ENCODE data around the gene CBLL2. TPM values are rescaled to one million over a fixed set of nuclear protein-coding genes. Genes with fewer than 3 reads are reported as not detected.
"Not testable (repeated sequence)": the region's sequence is repeated elsewhere in the genome, so short reads cannot be mapped to it uniquely, and the experiment has no call there.

Gene CBLL2
- total RNA-seq, 6 experiments from 2014 or later = not detected

DNA sequence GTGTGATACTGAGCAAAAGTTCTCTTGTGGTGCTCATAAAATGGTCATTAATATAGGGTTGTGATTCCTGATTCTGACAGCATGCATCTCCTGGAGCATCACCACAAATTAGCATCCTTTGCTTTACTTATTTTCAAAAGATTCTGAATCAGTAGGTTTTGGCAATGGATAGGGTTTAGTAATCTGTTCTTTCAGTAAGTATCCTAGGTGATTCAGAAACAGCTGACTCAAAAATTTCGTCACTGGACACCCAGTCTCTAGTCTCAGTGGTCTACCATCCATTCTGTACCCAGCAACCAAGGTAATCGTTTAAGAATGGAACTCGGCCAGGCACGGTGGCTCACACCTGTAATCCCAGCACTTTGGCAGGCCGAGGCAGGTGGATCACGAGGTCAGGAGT lies 4.1 kb downstream of the CBLL2 start:
- TF ChIP-seq POLR2A (IDR thresholded peaks at IDR 0.05) = no peak
- TF ChIP-seq, protein P1, sequence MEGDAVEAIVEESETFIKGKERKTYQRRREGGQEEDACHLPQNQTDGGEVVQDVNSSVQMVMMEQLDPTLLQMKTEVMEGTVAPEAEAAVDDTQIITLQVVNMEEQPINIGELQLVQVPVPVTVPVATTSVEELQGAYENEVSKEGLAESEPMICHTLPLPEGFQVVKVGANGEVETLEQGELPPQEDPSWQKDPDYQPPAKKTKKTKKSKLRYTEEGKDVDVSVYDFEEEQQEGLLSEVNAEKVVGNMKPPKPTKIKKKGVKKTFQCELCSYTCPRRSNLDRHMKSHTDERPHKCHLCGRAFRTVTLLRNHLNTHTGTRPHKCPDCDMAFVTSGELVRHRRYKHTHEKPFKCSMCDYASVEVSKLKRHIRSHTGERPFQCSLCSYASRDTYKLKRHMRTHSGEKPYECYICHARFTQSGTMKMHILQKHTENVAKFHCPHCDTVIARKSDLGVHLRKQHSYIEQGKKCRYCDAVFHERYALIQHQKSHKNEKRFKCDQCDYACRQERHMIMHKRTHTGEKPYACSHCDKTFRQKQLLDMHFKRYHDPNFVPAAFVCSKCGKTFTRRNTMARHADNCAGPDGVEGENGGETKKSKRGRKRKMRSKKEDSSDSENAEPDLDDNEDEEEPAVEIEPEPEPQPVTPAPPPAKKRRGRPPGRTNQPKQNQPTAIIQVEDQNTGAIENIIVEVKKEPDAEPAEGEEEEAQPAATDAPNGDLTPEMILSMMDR (IDR thresholded peaks at IDR 0.05) = no peak
- intact Hi-C loops (cut with DNase I) = no loop called here
- ATAC-seq (no peak), DNase-seq (no peak)
- Histone ChIP-seq H3K9me3 (no peaks in the 10 kb centered on the region), H3K27me3 (no peaks in the 10 kb centered on the region), H3K4me3 (no peak overlapping the region), H3K4me1 (no peaks in the 10 kb centered on the region), H3K36me3 (no peaks in the 10 kb centered on the region), H3K27ac (no peak overlapping the region)
- 55% methylated on average over 6 of the region's 6 CpGs for WGBS (ENCODE audit: insufficient coverage, low coverage, low lambda C conversion rate, missing lambda C conversion rate)

DNA sequence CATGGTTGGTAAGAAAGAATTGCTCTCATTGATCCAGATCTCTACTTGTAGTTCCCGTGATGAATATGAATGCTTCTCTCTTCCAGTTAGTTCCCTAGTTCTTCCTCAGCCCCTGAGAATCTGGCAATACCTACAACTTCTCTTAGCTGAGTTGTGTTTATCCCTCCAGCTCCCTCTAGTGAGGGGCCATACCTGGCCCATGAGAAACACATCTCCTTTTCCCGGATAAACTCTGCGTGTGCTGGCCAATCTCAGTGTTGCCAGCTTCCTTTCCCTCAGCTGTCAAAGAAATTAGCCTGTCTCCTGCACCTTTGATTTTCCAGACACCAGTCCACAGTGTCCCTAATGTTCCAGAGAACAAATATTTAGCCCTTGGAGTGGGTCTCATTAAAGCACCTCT lies 5.7 kb downstream of the CBLL2 start:
- WGBS (ENCODE audit: insufficient coverage, low coverage, low lambda C conversion rate, missing lambda C conversion rate) = 35% methylated on average over 3 of the region's 3 CpGs

DNA sequence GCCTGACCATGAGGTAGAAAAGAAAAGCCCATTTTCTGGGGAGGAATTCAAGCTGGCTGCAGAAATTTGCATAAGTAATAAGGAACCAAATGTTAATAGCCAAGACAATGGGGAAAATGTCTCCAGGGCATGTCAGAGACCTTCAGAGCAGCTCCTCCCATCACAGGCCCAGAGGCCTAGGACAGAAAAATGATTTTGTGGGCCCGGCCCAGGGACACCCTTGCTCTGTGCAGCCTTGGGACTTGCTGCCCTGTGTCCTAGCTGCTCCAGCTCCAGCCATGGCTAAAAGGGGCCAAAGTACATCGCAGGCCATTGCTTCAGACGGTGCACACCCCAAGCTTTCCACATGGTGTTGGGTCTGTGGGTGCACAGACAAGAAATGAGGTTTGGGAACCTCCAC lies 16.5 kb downstream of the CBLL2 start:
- H3K36me3 ChIP-seq; H3K4me1 ChIP-seq; H3K27ac ChIP-seq; H3K4me3 ChIP-seq; H3K27me3 ChIP-seq; ATAC-seq; intact Hi-C loops (cut with DNase I); DNase-seq; H3K9me3 ChIP-seq: not testable (repeated sequence)
- WGBS (ENCODE audit: insufficient coverage, low coverage, low lambda C conversion rate, missing lambda C conversion rate) = no CpG with 5 or more reads among the region's 3 CpGs

More for the DNA sequence above, 5.7 kb downstream of the CBLL2 start:
- ATAC-seq (no peak), DNase-seq (no peak)
- intact Hi-C loops (cut with DNase I) = no loop called here
- TF ChIP-seq, protein P1 (IDR thresholded peaks at IDR 0.05) = no peak
- TF ChIP-seq POLR2A (IDR thresholded peaks at IDR 0.05) = no peak
- no peak overlapping the region for H3K4me3 ChIP-seq
- no peaks in the 10 kb centered on the region for H3K9me3 ChIP-seq
- no peaks in the 10 kb centered on the region for H3K4me1 ChIP-seq
- no peaks in the 10 kb centered on the region for H3K36me3 ChIP-seq
- H3K27ac ChIP-seq = no peak overlapping the region
- no peaks in the 10 kb centered on the region for H3K27me3 ChIP-seq

DNA sequence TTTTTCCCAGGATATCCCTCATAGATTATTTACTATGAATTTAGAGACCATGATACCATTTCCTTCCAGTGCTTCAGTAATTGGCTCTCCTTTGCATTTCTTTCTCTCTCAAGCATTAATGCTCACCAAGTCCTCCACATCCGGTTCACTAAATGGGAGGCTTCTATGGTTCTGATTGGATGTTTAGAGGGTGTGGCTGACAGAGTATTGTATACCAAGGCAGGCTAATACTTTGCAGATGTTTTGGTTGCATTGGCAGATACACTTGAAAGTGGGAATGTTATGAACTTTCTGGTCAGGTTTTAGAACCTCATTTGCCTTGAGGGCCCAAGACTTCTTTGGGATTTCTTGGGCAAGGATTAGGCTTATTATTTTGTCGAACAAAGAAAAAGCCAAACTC lies 24.2 kb downstream of the CBLL2 start:
- Histone ChIP-seq H3K36me3 (no peaks in the 10 kb centered on the region), H3K4me3 (no peak overlapping the region), H3K4me1 (no peaks in the 10 kb centered on the region), H3K27me3 (no peaks in the 10 kb centered on the region), H3K27ac (no peak overlapping the region), H3K9me3 (no peaks in the 10 kb centered on the region)
- ATAC-seq = no peak
- DNase-seq = no peak
- WGBS (ENCODE audit: insufficient coverage, low coverage, low lambda C conversion rate, missing lambda C conversion rate) = 48% methylated on average over 2 of the region's 2 CpGs
- TF ChIP-seq, protein P1 (IDR thresholded peaks at IDR 0.05) = no peak
- no peak for TF ChIP-seq POLR2A (IDR thresholded peaks at IDR 0.05)
- intact Hi-C loops (cut with DNase I) = no loop called here

DNA sequence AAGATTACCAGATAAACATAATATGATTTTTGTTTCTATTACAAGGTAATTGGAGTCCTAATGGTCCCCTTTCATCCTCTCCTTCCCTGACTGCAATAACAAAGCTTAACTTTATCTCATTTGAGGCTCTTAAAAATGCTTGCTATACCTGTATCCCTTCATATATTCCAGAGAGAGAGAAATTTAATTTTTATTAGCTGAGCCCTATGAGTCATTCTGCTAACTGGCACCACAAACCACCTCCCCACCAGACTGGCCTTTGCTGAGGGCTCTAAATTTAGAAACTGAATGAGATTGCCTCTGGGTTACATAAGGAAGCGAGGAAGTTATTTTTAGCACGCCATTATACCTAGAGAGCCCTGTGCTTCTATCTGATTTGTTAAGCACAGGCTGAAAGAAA lies 27.4 kb downstream of the CBLL2 start:
- no peak for DNase-seq

More for the DNA sequence above, 27.4 kb downstream of the CBLL2 start:
- TF ChIP-seq, protein P1 (IDR thresholded peaks at IDR 0.05) = no peak
- TF ChIP-seq POLR2A (IDR thresholded peaks at IDR 0.05) = no peak
- Histone ChIP-seq H3K4me1 (no peaks in the 10 kb centered on the region), H3K4me3 (no peak overlapping the region), H3K9me3 (no peaks in the 10 kb centered on the region), H3K27ac (no peak overlapping the region), H3K27me3 (no peaks in the 10 kb centered on the region), H3K36me3 (no peaks in the 10 kb centered on the region)
- WGBS (ENCODE audit: insufficient coverage, low coverage, low lambda C conversion rate, missing lambda C conversion rate) = 6% methylated on average over 2 of the region's 2 CpGs
- intact Hi-C loops (cut with DNase I) = no loop called here
- no peak for ATAC-seq
